CD14-positive monocyte (primary cell): ENCODE measurements around the gene HNRNPUL1. TPM values are rescaled to one million over a fixed set of nuclear protein-coding genes. Genes with fewer than 3 reads are reported as not detected.

Source experiments
- DNase-seq, 3 donors: peaks; one replicate each; pipeline ENCODE4 v3.0.0-alpha.2; 2011 to 2022
- H2AFZ ChIP-seq: 2 replicates; pipeline ENCODE4 v1.6.0; 2012; ENCODE audit warnings: mild to moderate bottlenecking, low read depth, low read length, inconsistent platforms; ENCODE audit not compliant: insufficient read depth, poor library complexity, severe bottlenecking
- H3K27ac ChIP-seq, 2 donors: 1 replicate in 1 of 2; 2 replicates in 1 of 2; pipeline ENCODE4 v1.5.1; 2012 to 2013; ENCODE audit warnings: low read length in 2 of 2, control low read depth in 1 of 2, inconsistent platforms in 1 of 2, low read depth in 1 of 2, mild to moderate bottlenecking in 1 of 2
- H3K27me3 ChIP-seq, 2 donors: one replicate each; pipeline versions ENCODE4 v1.6.0 to v1.6.1; 2011 to 2013; ENCODE audit warnings: low read length in 2 of 2; ENCODE audit not compliant: control insufficient read depth in 2 of 2, insufficient read depth in 2 of 2
- H3K36me3 ChIP-seq, 2 donors: replicated peaks in 1 of 2; 1 replicate in 1 of 2; 2 replicates in 1 of 2; pipeline versions ENCODE4 v1.5.1 to v1.6.1; 2012 to 2013; ENCODE audit warnings: low read length in 2 of 2, control low read depth in 1 of 2, inconsistent platforms in 1 of 2, mild to moderate bottlenecking in 1 of 2; ENCODE audit not compliant: insufficient read depth in 2 of 2, control insufficient read depth in 1 of 2
- H3K4me1 ChIP-seq, 2 donors: 1 replicate in 1 of 2; 2 replicates in 1 of 2; pipeline versions ENCODE4 v1.5.1 to v1.6.1; 2012 to 2013; ENCODE audit warnings: low read length in 2 of 2, control low read depth in 1 of 2, inconsistent platforms in 1 of 2, mild to moderate bottlenecking in 1 of 2, moderate library complexity in 1 of 2; ENCODE audit not compliant: insufficient read depth in 2 of 2, control insufficient read depth in 1 of 2
- H3K4me2 ChIP-seq: replicated peaks from 2 replicates; pipeline ENCODE3; 2012; ENCODE audit warnings: low read length, moderate library complexity, mild to moderate bottlenecking; ENCODE audit not compliant: poor library complexity, severe bottlenecking; ENCODE audit errors: extremely low read depth
- H3K4me3 ChIP-seq, 3 experiments: fragments of 200-600 bp in 1 of 3; sonication (generic) in 1 of 3; replicated peaks in 1 of 3; 1 replicate in 2 of 3; 2 replicates in 1 of 3; pipeline ENCODE4 v1.5.1; 2011 to 2013; ENCODE audit warnings: low read length in 3 of 3, mild to moderate bottlenecking in 3 of 3, control low read depth in 2 of 3, low read depth in 2 of 3, inconsistent platforms in 1 of 3, moderate library complexity in 1 of 3
- H3K79me2 ChIP-seq: 2 replicates; pipeline ENCODE4 v1.6.0; 2012; ENCODE audit warnings: mild to moderate bottlenecking, control low read depth, inconsistent platforms, low read length, moderate library complexity; ENCODE audit not compliant: insufficient read depth
- H3K9ac ChIP-seq: 2 replicates; pipeline ENCODE4 v1.6.0; 2017; ENCODE audit warnings: low read length, mild to moderate bottlenecking; ENCODE audit not compliant: insufficient read depth, poor library complexity, severe bottlenecking
- H3K9me3 ChIP-seq, 2 donors: replicated peaks in 1 of 2; 1 replicate in 1 of 2; 2 replicates in 1 of 2; pipeline versions ENCODE4 v1.5.1 to v1.6.1; 2012 to 2013; ENCODE audit warnings: low read length in 2 of 2, control low read depth in 1 of 2; ENCODE audit not compliant: control insufficient read depth in 1 of 2, insufficient read depth in 1 of 2
- H4K20me1 ChIP-seq: 2 replicates; pipeline ENCODE4 v1.6.0; 2012; ENCODE audit warnings: mild to moderate bottlenecking, low read length, control low read depth, moderate library complexity; ENCODE audit not compliant: insufficient read depth
- H3K27ac Mint-ChIP-seq, 7 donors: one replicate each; pipeline ENCODE4 v1.8.0; 2020; ENCODE audit warnings: mild to moderate bottlenecking in 7 of 7, mixed read lengths in 7 of 7, moderate library complexity in 6 of 7, inconsistent platforms in 2 of 7
- H3K27me3 Mint-ChIP-seq, 3 donors: one replicate each; pipeline ENCODE4 v1.8.0; 2021 to 2022; ENCODE audit warnings: low read depth in 3 of 3, mild to moderate bottlenecking in 3 of 3, mixed read lengths in 3 of 3, moderate library complexity in 3 of 3, inconsistent platforms in 1 of 3
- H3K36me3 Mint-ChIP-seq, 2 donors: one replicate each; pipeline ENCODE4 v1.8.0; 2020; ENCODE audit warnings: mixed read lengths in 2 of 2, inconsistent platforms in 1 of 2, mild to moderate bottlenecking in 1 of 2
- H3K4me1 Mint-ChIP-seq: one replicate; pipeline ENCODE4 v1.8.0; 2020; ENCODE audit warnings: mild to moderate bottlenecking, mixed read lengths
- H3K4me3 Mint-ChIP-seq, 2 donors: one replicate each; pipeline ENCODE4 v1.8.0; 2020; ENCODE audit warnings: mild to moderate bottlenecking in 2 of 2, mixed read lengths in 2 of 2, moderate library complexity in 1 of 2
- H3K9me3 Mint-ChIP-seq, 7 donors: one replicate each; pipeline ENCODE4 v1.8.0; 2020 to 2022; ENCODE audit warnings: mixed read lengths in 7 of 7, mild to moderate bottlenecking in 6 of 7, moderate library complexity in 6 of 7, inconsistent platforms in 2 of 7
- CTCF ChIP-seq: fragments of 200-600 bp; IDR thresholded peaks from one replicate; pipeline ENCODE4 v1.8.0; 2022; ENCODE audit warnings: antibody characterized with exemption, mild to moderate bottlenecking
- WGBS: methylation state at CpG from one replicate; pipeline ENCODE4 v1.1.5; 2013; ENCODE audit warnings: missing lambda C conversion rate; ENCODE audit not compliant: insufficient coverage; 5-methylcytosine and 5-hydroxymethylcytosine counted together
- intact Hi-C, 2 donors: fragments of 100-400 bp; cut with micrococcal nuclease; formaldehyde crosslinking; loops; one replicate each; pipeline versions ENCODE4 v1.15.0 to v1.15.1; 2023
- polyA plus RNA-seq, 3 donors: library from polyadenylated mRNA; depleted of rRNA in 1 of 3; unstranded in 2 of 3; stranded (reverse) in 1 of 3; fragments of 300-500 nt in 2 of 3; fragments of >200 nt in 1 of 3; fragmentation: Illumina TruSeq in 2 of 3; gene quantifications; 1 replicate in 2 of 3; 2 replicates in 1 of 3; pipeline ENCODE4 v1.2.3, GENCODE V29; 2012 to 2021

The HNRNPUL1 gene
- polyA plus RNA-seq, 3 donors = 22.6 to 55.3 (median 30.3) TPM

- H3K4me1 Mint-ChIP-seq = no peaks in the 10 kb centered on the region
- H3K27me3 Mint-ChIP-seq = peaks cover 0 to 1% (median 0%) of the 10 kb centered on the region in 3 donors
- peaks cover 64% of the 10 kb centered on the region for H3K79me2 ChIP-seq
- no peak overlapping the region for H3K4me2 ChIP-seq
- H3K36me3 ChIP-seq = peaks cover 93 to 99% of the 10 kb centered on the region in 2 donors
- TF ChIP-seq CTCF = no peak
- H3K27me3 ChIP-seq = no peaks in the 10 kb centered on the region
- no peak overlapping the region for H3K9ac ChIP-seq
- H2AFZ ChIP-seq = no peak overlapping the region
- H3K27ac Mint-ChIP-seq = peak overlapping the region in 4 of 7 donors; percentile 39 to 80 (median 56)
- 94% methylated on average over 3 of the region's 5 CpGs for WGBS
- no peak overlapping the region for H3K4me3 Mint-ChIP-seq
- peaks cover 90 to 96% of the 10 kb centered on the region in 2 donors for H3K36me3 Mint-ChIP-seq
- peak overlapping the region in 1 of 2 donors; percentile 41 for H3K27ac ChIP-seq
- no peaks in the 10 kb centered on the region for H3K9me3 ChIP-seq
- H3K4me1 ChIP-seq = peaks cover 0 to 2% of the 10 kb centered on the region in 2 donors
- H3K4me3 ChIP-seq = no peak overlapping the region
- DNase-seq = no peak
- no peaks in the 10 kb centered on the region for H3K9me3 Mint-ChIP-seq
- intact Hi-C loops = no loop called here
- H4K20me1 ChIP-seq = peaks cover 91% of the 10 kb centered on the region
Measured at GRCh38 chr19:41274802-41275201, 10.6 kb downstream of the HNRNPUL1 start.

GRCh38 chr19:41276231-41276630, 12.1 kb downstream of the HNRNPUL1 start:
- H3K36me3 ChIP-seq = peaks cover 96 to 100% of the 10 kb centered on the region in 2 donors
- H3K27ac Mint-ChIP-seq = peak overlapping the region in 3 of 7 donors; percentile 19 to 33 (median 28)
- H3K4me2 ChIP-seq = no peak overlapping the region
- no peak for TF ChIP-seq CTCF
- H2AFZ ChIP-seq = no peak overlapping the region
- H3K27me3 Mint-ChIP-seq = peaks cover 0 to 1% (median 0%) of the 10 kb centered on the region in 3 donors
- no peak overlapping the region for H3K9ac ChIP-seq
- peaks cover 55% of the 10 kb centered on the region for H3K79me2 ChIP-seq
- peak overlapping the region in 1 of 2 donors; percentile 41 for H3K27ac ChIP-seq
- DNase-seq = no peak
- intact Hi-C loops = no loop called here
- H3K27me3 ChIP-seq = no peaks in the 10 kb centered on the region
- no peak overlapping the region for H3K4me3 ChIP-seq
- H4K20me1 ChIP-seq = peaks cover 89% of the 10 kb centered on the region
- H3K9me3 ChIP-seq = no peaks in the 10 kb centered on the region
- H3K4me3 Mint-ChIP-seq = no peak overlapping the region
- H3K36me3 Mint-ChIP-seq = peaks cover 96 to 99% of the 10 kb centered on the region in 2 donors
- no peaks in the 10 kb centered on the region for H3K9me3 Mint-ChIP-seq
- H3K4me1 ChIP-seq = no peaks in the 10 kb centered on the region
- no peaks in the 10 kb centered on the region for H3K4me1 Mint-ChIP-seq
- no CpG with 5 or more reads among the region's 3 CpGs for WGBS
